HG02798 (cell line): ENCODE results near the gene KRTAP5-6.

Experiments used
- ATAC-seq: cut with Tn5 transposase; IDR thresholded peaks from one replicate; pipeline ENCODE4 v1.9.1; 2021; ENCODE audit warnings: mild to moderate bottlenecking; ENCODE audit not compliant: unreplicated experiment, poor library complexity

The KRTAP5-6 gene, protein sequence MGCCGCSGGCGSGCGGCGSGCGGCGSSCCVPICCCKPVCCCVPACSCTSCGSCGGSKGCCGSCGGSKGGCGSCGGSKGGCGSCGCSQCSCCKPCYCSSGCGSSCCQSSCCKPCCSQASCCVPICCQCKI

GRCh38 chr11:1696608-1697570, at the start of gene KRTAP5-6:
Gene KRTAP5-6 (plus strand): TSS chr11:1697195. CDS start chr11:1697246, 51 bp downstream.
- no peak for ATAC-seq

DNA sequence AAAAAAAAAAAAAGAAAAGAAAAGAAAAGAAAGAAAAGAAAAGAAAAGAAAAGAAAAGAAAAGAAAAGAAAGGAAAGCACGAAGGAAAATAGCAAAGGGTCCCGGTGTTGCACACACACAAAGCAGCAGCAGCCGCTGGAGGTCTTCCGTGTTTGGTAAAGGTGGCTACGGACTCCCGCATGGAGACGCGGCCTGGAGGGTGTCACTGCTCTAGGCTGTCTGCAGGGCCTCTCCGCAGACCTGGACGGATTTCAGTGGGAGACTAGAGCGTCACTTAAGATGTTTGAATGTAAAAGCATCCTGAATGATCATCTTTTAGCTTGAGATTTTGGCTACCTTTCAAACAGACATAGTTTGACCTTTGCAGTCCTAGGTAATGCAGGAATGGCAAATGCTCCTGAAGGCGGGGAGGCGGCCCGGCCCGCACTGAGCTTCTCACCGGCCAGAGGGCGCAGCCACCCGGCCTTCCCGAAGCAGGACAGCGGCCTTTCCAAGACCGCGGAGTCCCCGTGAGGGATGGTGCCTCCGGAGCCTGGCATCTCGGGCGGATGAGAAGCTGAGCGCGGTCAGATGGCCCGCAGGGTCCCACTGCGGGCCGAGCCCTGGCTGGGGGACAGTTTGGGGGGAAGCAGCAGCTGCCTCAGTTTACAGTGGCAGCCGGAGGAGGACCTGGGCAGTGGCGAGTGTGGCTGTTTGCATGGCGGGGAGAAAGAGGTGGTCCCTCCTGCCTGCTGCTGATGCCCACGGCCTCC, 48.9 kb upstream of the KRTAP5-6 start:
- ATAC-seq = no peak

DNA sequence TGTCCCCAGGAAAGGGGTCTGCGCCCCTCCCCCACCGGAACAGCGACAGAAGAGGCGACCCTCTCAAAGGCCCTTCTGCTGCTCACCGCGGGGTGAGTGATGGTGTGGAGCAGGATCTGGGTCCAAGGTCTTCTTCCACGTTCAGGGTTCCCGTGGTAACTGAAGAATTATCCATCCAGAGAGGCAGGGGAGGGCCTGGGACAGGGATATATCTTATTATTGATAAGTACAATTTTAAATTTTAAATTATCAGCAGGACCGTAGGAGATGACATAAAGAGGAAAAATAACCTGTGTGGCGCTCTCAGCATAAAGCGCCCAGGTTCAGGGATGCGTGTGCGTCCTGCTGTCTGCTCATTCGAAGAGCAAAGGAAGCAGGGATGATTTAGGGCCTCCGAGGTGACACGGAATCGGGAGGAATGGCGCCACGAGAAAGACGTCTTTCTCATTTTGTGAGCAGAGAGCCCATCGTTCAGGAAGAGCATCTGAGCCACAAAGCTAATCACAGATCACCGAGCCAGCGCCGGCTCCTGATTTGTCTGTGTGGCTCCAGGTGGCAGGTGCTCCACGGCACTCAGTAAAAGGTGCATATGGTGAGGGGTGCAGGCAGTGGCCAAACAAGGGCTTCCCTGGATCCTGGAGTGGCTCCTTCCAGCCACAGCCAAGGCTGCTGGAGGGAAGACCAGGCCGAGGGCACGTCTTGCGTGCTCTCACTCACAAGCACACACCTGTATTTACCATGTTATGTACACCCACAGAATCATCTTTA, 48.2 kb upstream of the KRTAP5-6 start:
- no peak for ATAC-seq

- ATAC-seq = no peak
These were observed 46.7 kb upstream of the KRTAP5-6 start for GRCh38 chr11:1650034-1650917.

- ATAC-seq = no peak
These were observed 46.1 kb upstream of the KRTAP5-6 start for GRCh38 chr11:1650918-1651262.

DNA sequence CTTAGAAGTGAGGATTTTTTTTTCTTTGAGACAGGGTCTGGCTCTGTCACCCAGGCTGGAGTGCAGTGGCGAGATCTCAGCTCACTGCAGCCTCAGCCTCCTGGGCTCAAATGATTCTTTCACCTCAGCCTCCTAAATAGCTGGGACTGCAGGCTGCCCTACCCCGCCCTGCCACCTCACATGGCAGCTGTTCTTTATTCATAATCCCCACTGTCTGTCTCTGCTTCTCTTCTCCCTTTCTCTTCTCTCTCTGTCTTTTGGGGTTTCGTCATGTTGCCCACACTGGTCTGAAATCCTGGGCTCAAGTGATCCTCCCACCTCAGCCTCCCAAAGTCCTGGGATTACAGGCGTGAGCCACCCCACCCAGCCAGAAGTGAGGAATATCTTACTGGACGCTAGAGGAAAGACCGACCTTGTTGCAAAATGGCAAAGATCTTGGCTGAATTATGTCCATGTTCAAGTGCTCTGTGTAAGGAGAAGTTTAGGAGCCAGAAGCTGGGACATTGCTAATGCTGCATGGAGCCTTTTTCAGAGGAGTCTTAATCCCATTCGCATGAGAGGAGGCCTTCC, 45.5 kb upstream of the KRTAP5-6 start:
- no peak for ATAC-seq

GRCh38 chr11:1652026-1652425, 45.0 kb upstream of the KRTAP5-6 start:
- ATAC-seq = no peak

- no peak for ATAC-seq
These were observed 44.6 kb upstream of the KRTAP5-6 start for GRCh38 chr11:1652442-1652770.

- no peak for ATAC-seq
These were observed 44.0 kb upstream of the KRTAP5-6 start for GRCh38 chr11:1652771-1653540.

- ATAC-seq = no peak
These were observed 43.2 kb upstream of the KRTAP5-6 start for GRCh38 chr11:1653541-1654387.

- ATAC-seq = no peak
These were observed 42.4 kb upstream of the KRTAP5-6 start for GRCh38 chr11:1654388-1655167.

DNA sequence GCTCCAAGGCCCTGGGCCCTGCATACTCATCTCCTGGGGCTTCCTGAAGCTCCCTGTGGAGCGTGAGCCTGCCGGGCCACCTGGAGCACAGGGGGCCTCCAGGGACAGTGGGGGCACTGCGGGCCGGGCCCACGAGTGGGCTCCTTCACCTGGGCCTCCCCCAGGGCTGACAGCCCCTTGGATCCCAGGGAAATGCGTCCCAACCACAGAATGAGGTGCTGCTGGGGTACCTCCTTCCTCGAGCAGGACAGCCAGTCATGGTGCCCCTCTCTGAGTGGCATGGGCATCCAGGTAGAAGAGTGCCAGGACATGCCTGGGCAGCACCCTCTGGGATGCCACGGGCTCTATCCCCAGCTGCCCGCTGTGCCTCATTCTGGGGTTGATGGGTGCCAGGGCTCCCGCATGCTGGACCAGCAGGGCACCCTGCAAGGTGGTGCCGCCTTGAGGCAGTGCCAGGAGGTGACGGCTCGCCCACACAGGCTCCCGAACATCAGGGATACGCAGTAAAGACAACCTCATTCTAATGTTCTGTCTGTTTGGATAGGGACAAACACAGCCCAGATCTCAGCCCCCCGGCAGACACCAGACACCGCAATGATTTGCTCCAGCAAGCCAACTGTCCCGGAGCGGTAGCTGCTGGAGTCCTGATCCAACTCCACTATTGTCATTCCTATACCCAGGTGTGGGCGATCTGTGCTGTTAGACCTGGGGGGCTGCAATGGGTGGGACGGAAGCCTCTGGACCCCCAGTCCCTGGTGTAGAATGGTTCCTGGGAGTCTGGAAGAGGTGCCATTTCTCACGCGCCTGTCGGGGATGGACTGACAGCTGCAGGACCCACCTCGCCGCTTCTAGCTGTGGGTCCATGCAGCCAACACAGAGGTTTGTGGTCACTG, 41.6 kb upstream of the KRTAP5-6 start:
- ATAC-seq = no peak

DNA sequence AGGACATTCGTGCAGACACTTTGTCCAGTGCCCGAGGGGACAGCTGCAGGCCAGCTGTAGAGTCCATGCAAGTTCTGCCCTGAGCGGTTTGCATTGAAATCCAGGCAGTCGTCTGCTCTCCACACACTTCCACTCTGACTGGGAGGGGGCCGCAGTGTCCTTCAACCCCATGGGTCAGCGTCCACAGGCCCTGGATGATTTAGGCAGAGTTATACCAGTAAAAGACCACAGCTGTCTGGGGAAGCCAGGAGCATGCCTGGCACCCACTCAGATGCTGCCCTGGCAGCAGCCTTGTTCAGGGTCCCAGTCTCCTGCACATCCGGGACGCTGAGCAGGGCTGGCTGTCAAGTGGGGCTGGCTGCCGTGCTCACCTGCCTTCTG, 40.9 kb upstream of the KRTAP5-6 start:
- no peak for ATAC-seq

GRCh38 chr11:1656670-1657069, 40.3 kb upstream of the KRTAP5-6 start:
- ATAC-seq = no peak

- no peak for ATAC-seq
These were observed 37.5 kb upstream of the KRTAP5-6 start for GRCh38 chr11:1659506-1659905.
